Measurements from ENCODE around the gene RGS3.

DNA sequence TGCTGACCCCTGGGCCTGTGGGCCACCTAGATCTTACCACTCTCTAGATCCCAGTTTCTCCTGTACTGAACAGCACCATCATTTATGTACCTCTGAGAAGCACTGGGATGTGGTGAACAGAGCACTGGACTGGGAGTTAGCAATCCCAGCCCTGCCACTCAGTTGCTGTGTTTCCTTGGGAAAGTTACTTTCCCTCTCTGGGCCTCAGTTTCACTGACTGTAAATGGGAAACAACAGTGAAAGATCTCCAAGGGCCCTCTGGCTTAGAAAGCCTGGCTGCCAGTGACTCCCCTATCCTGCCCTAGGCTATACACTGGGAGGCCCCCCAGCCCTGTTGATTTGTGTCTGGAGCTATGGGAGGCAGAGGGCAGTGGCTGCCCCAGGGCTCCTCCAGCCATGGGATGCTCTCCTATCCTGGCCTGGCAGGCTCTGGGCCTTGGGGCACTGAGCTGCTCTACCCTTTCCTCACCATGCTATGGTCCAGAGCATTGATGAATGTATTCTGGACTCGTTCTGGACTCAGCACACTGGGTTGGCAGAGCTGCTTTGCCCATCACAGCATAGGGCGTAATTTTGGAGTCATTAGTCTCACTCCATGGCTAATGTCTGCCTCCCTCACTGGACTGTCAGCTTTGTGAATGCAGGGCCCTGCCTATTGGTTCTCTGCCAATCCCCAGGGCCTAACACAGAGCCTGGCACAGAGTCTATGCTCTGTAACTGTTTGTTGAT, 99.3 kb downstream of the RGS3 start:
- TF ChIP-seq POLR2A (IDR thresholded peaks at IDR 0.05), result no peak
- TF ChIP-seq, protein P1, sequence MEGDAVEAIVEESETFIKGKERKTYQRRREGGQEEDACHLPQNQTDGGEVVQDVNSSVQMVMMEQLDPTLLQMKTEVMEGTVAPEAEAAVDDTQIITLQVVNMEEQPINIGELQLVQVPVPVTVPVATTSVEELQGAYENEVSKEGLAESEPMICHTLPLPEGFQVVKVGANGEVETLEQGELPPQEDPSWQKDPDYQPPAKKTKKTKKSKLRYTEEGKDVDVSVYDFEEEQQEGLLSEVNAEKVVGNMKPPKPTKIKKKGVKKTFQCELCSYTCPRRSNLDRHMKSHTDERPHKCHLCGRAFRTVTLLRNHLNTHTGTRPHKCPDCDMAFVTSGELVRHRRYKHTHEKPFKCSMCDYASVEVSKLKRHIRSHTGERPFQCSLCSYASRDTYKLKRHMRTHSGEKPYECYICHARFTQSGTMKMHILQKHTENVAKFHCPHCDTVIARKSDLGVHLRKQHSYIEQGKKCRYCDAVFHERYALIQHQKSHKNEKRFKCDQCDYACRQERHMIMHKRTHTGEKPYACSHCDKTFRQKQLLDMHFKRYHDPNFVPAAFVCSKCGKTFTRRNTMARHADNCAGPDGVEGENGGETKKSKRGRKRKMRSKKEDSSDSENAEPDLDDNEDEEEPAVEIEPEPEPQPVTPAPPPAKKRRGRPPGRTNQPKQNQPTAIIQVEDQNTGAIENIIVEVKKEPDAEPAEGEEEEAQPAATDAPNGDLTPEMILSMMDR (IDR thresholded peaks at IDR 0.05), result no peak
